Heart left ventricle (tissue), 16 donors: Measurements from ENCODE around the gene CARD14. TPM values are rescaled to one million over a fixed set of nuclear protein-coding genes. Genes with fewer than 3 reads are reported as not detected.

Experiments
- ATAC-seq, 4 donors: fragments of 200-7000 bp; cut with Tn5 transposase; one replicate each; pipeline ENCODE4 v1.9.1; 2020 to 2022; ENCODE audit warnings: moderate library complexity in 4 of 4, mild to moderate bottlenecking in 3 of 4, moderate number of reproducible peaks in 1 of 4
- DNase-seq, 5 donors: peaks; one replicate each; pipeline ENCODE4 v3.0.0-alpha.2; 2020
- H3K27ac ChIP-seq, 12 donors: fragments of 200-600 bp; sonication (generic) in 4 of 12; one replicate each; pipeline versions ENCODE4 v1.5.0 to v1.8.0; 2016 to 2022; ENCODE audit warnings: mild to moderate bottlenecking in 2 of 12
- H3K27me3 ChIP-seq, 9 donors: fragments of 200-600 bp; sonication (generic) in 2 of 9; one replicate each; pipeline versions ENCODE4 v1.5.1 to v1.8.0; 2016 to 2022; ENCODE audit warnings: mild to moderate bottlenecking in 3 of 9
- H3K36me3 ChIP-seq, 9 donors: fragments of 200-600 bp; sonication (generic) in 2 of 9; one replicate each; pipeline versions ENCODE4 v1.5.0 to v1.8.0; 2018 to 2022; ENCODE audit warnings: mild to moderate bottlenecking in 2 of 9
- H3K4me1 ChIP-seq, 12 donors: fragments of 200-600 bp; sonication (generic) in 4 of 12; one replicate each; pipeline versions ENCODE4 v1.5.0 to v1.8.0; 2016 to 2022; ENCODE audit warnings: mild to moderate bottlenecking in 3 of 12
- H3K4me3 ChIP-seq, 12 donors: fragments of 200-600 bp; sonication (generic) in 4 of 12; one replicate each; pipeline versions ENCODE4 v1.5.0 to v1.8.0; 2017 to 2022; ENCODE audit warnings: mild to moderate bottlenecking in 9 of 12, moderate library complexity in 4 of 12
- H3K9me3 ChIP-seq, 12 donors: fragments of 200-600 bp; sonication (generic) in 4 of 12; one replicate each; pipeline versions ENCODE4 v1.5.0 to v1.8.0; 2016 to 2022; ENCODE audit warnings: mild to moderate bottlenecking in 1 of 12
- CTCF ChIP-seq, 12 donors: fragments of 200-600 bp; sonication (generic) in 4 of 12; IDR thresholded peaks; one replicate each; pipeline versions ENCODE4 v1.5.0 to v1.8.0; 2018 to 2022; ENCODE audit warnings: antibody characterized with exemption in 12 of 12, mild to moderate bottlenecking in 5 of 12
- POLR2A ChIP-seq, 2 donors: fragments of 450-650 bp; IDR thresholded peaks; one replicate each; pipeline ENCODE4 v1.6.1; 2017; ENCODE audit warnings: antibody characterized with exemption in 2 of 2, mild to moderate bottlenecking in 2 of 2, moderate library complexity in 2 of 2
- whole genome bisulfite sequencing, 4 donors: extraction: QIAGEN DNeasy Blood & Tissue Kit in 2 of 4; methylation state at CpG; one replicate each; pipeline versions ENCODE4 v1.1.5 to v1.1.7; 2013 to 2018; 5-methylcytosine and 5-hydroxymethylcytosine counted together
- intact Hi-C, 10 donors: fragments of 100-400 bp; cut with DNase I; formaldehyde crosslinking; loops; one replicate each; pipeline versions ENCODE4 v1.11.1 to v1.14.2; 2022
- polyA plus RNA-seq, 2 donors: library from polyadenylated mRNA; stranded (reverse); fragments of 200-250 nt; gene quantifications; one replicate each; pipeline ENCODE4 v1.2.3, GENCODE V29; 2013
- total RNA-seq, 9 donors: library from RNA; depleted of rRNA in 2 of 9; stranded (reverse); fragments of >200 nt in 2 of 9; fragmentation: NEBNext Ultra II Directional in 3 of 9; extraction: Animal tissue kit (Norgen Biotek cat#: 25700) in 3 of 9; gene quantifications; one replicate each; pipeline versions ENCODE4 v1.1.0 to v1.2.4, GENCODE V29; 2016 to 2023
- donor health status: ischemic (EF 13 %, LVEDD 7.1; RV severe dilation, severe dysfunction).
- donor health status: healthy with polysubstance abuse.
- donor health status: DM: no; HTN: yes; CAD: no.
- donor health status: DM: no; HTN: no; CAD: no.
- donor health status: ischemic (EF 25% LVEDD 6.9; RV normal size, moderate dysfunction).
- donor health status: ischemic (EF 25% LVEDD 5.7; RV mildly dilated, moderate dysfunction).
- donor health status: healthy.
- donor health status: DM: yes; HTN: yes; CAD: no.
- donor health status: ischemic (EF 35%, LVEDD 5.7; RV mildly dilated, moderate dysfunction).
- donor health status: nonischemic (EF 11% LVEDD 7.7; RV severe dilation, severe dysfunction).
- donor health status: DM: yes; HTN: yes; CAD: no.
- donor health status: PGD.
- donor health status: ischemic (EF 29% LVEDD 5.4; RV normal size, mild dysfunction).
- donor health status: nonischemic (EF 23%, LVEDD 6.1; RV moderate dilation, normal function).

CARD14 gene
- total and polyA plus RNA-seq, 11 donors = 0.11 to 0.44 (median 0.19) TPM; not detected in 5

GRCh38 chr17:80248001-80248893 is 78.4 kb downstream of the CARD14 start:
- DNase-seq = no peak
- Histone ChIP-seq H3K4me1 (peaks cover 0 to 4% (median 0%) of the 10 kb centered on the region in 12 donors), H3K27ac (no peak overlapping the region), H3K36me3 (peaks cover 0 to 84% (median 28%) of the 10 kb centered on the region in 9 donors), H3K9me3 (no peaks in the 10 kb centered on the region), H3K4me3 (no peak overlapping the region), H3K27me3 (no peaks in the 10 kb centered on the region)
- no peak for ATAC-seq
- 94 to 96% (median 95%) methylated on average over 13 to 23 of the region's 23 CpGs for WGBS, 4 donors
- no peak for TF ChIP-seq POLR2A (IDR thresholded peaks at IDR 0.05)
- no peak for TF ChIP-seq CTCF (IDR thresholded peaks at IDR 0.05)
- intact Hi-C loops = no loop called here

DNA sequence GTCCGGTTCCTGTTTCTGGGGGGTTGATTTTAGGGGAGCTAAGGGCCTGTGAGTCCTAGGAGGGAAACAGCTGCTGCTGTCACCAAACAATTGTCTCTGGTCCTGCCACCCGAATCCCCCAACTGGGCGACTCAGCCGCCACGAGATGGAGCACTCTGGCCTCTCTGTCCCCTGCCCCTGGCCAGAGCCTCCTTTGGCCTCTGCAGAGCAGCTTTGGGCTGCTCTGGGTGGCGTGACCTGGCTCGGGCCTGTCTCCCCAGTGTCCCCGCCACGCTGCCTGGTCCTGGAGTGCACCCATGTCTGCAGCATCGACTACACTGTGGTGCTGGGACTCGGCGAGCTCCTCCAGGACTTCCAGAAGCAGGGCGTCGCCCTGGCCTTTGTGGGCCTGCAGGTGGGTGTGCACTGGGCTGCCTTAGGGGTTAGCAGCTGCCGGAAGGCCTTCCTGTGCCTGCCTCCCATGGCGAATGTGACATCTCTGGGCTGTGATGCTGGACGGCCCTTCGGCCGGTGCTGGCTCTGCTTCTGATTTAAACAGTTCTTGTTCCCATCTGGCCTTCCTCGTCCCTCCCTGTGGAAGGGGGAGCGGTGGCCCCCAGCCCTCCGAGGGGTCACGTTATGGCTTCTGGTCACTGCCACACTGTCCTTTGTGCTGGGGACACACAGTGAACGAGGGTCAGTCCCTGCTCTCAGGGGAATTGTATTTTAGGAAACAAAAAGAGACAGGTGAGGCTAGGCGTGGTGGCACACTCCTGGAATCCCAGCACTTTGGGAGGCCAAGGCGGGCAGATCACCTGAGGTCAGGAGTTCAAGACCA is 79.3 kb downstream of the CARD14 start:
- 92 to 96% (median 93%) methylated on average over 14 to 26 of the region's 26 CpGs for WGBS, 4 donors
- peaks cover 0 to 6% (median 0%) of the 10 kb centered on the region in 12 donors for H3K4me1 ChIP-seq
- DNase-seq = no peak
- H3K36me3 ChIP-seq = peaks cover 0 to 79% (median 28%) of the 10 kb centered on the region in 9 donors
- H3K9me3 ChIP-seq = no peaks in the 10 kb centered on the region
- no peak for TF ChIP-seq POLR2A (IDR thresholded peaks at IDR 0.05)
- TF ChIP-seq CTCF (IDR thresholded peaks at IDR 0.05) = no peak
- no peak overlapping the region for H3K27ac ChIP-seq
- intact Hi-C loops = no loop called here
- no peak overlapping the region for H3K4me3 ChIP-seq
- no peaks in the 10 kb centered on the region for H3K27me3 ChIP-seq
- ATAC-seq = no peak

- WGBS, 4 donors = 91 to 94% (median 94%) methylated on average over 11 of the region's 11 CpGs
- Histone ChIP-seq H3K4me1 (peaks cover 0 to 27% (median 0%) of the 10 kb centered on the region in 12 donors), H3K27me3 (no peaks in the 10 kb centered on the region), H3K9me3 (no peaks in the 10 kb centered on the region), H3K36me3 (peaks cover 0 to 57% (median 12%) of the 10 kb centered on the region in 9 donors), H3K27ac (no peak overlapping the region), H3K4me3 (no peak overlapping the region)
- no peak for DNase-seq
- TF ChIP-seq CTCF (IDR thresholded peaks at IDR 0.05) (no peak), POLR2A (IDR thresholded peaks at IDR 0.05) (no peak)
- intact Hi-C loops = loop anchor here in 1 of 10 donors (10.0 kb wide), 1 partner anchor 247 kb away; no protein-coding TSS in a partner anchor
- ATAC-seq = no peak
Measured at GRCh38 chr17:80251966-80252365, 82.1 kb downstream of the CARD14 start.
